ENCODE data around the gene TMEM236. TPM values are rescaled to one million over a fixed set of nuclear protein-coding genes. Genes with fewer than 3 reads are reported as not detected.

Gene TMEM236
- total RNA-seq, 1 experiment from 2014 or later, result 0.07 TPM

- Histone ChIP-seq H4K20me1 (ENCODE audit: insufficient read depth) (no peaks in the 10 kb centered on the region), H3K9me2 (ENCODE audit: insufficient read depth) (no peaks in the 10 kb centered on the region), H3K9me3 (ENCODE audit: control insufficient read depth in 1 of 2, insufficient read depth in 1 of 2, low read depth in 1 of 2, low read length in 2 of 2) (no peaks in the 10 kb centered on the region), H3K36me3 (ENCODE audit: control insufficient read depth in 1 of 2, insufficient read depth in 2 of 2, low read length in 2 of 2) (no peaks in the 10 kb centered on the region), H3K4me3 (replicated peaks in 1 of 2; ENCODE audit: low read depth in 1 of 2, low read length in 2 of 2) (no peak overlapping the region), H3K79me2 (ENCODE audit: insufficient read depth, low read length) (no peaks in the 10 kb centered on the region), H3K9ac (ENCODE audit: low read length) (no peak overlapping the region), H3K27me3 (ENCODE audit: insufficient read depth, low read length) (no peaks in the 10 kb centered on the region), H3K4me1 (ENCODE audit: control insufficient read depth in 1 of 2, insufficient read depth in 2 of 2, low read length in 2 of 2) (no peaks in the 10 kb centered on the region), H3K4me2 (ENCODE audit: low read length) (no peak overlapping the region), H2AFZ (ENCODE audit: low read depth, low read length, poor library complexity, severe bottlenecking) (no peak overlapping the region), H3K27ac (ENCODE audit: low read depth, low read length) (no peak overlapping the region)
- intact Hi-C loops (cut with micrococcal nuclease), result loop anchor here (5.0 kb wide), 1 partner anchor 62 kb away; no protein-coding TSS in a partner anchor
- TF ChIP-seq SP1 (IDR thresholded peaks at IDR 0.05; ENCODE audit: low read depth) (no peak), FOSL1 (IDR thresholded peaks at IDR 0.05; ENCODE audit: low read depth) (no peak), RAD21 (IDR thresholded peaks at IDR 0.05; ENCODE audit: low read depth) (no peak), POLR2AphosphoS5 (IDR thresholded peaks at IDR 0.05; ENCODE audit: low read depth, low read length) (no peak), ZNF274 (IDR thresholded peaks at IDR 0.05; ENCODE audit: low read depth, low read length) (no peak), SIN3A (IDR thresholded peaks at IDR 0.05; ENCODE audit: low read depth) (no peak), YY1 (IDR thresholded peaks at IDR 0.05; ENCODE audit: extremely low read depth, insufficient replicate concordance, low read depth, low read length) (no peak), ATF3 (IDR thresholded peaks at IDR 0.05) (no peak), EZH2phosphoT487 (IDR thresholded peaks at IDR 0.05; ENCODE audit: borderline replicate concordance) (no peak), CEBPB (IDR thresholded peaks at IDR 0.05; ENCODE audit: low read depth) (no peak), SRF (IDR thresholded peaks at IDR 0.05; ENCODE audit: low read depth) (no peak), CBX3 (IDR thresholded peaks at IDR 0.05; ENCODE audit: low read depth) (no peak), CTCF (IDR thresholded peaks at IDR 0.05 in 2 of 3, conservative IDR thresholded peaks at IDR 0.05 in 1 of 3; ENCODE audit: borderline replicate concordance in 1 of 3, insufficient read depth in 1 of 3, low read depth in 2 of 3, low read length in 2 of 3) (no peak), MAX (IDR thresholded peaks at IDR 0.05) (no peak), TCF7L2 (IDR thresholded peaks at IDR 0.05; ENCODE audit: borderline replicate concordance, extremely low read depth, insufficient read depth, insufficient read length) (no peak), POLR2A (IDR thresholded peaks at IDR 0.05; ENCODE audit: borderline replicate concordance, extremely low read depth, insufficient read depth, insufficient read length) (no peak), JUND (IDR thresholded peaks at IDR 0.05) (no peak), ZFX (IDR thresholded peaks at IDR 0.05) (no peak)
- no TSS peak for BruUV-seq (replicated peaks)
- ChIA-PET POLR2A (no interaction called here), CTCF (no interaction called here), RAD21 (ENCODE audit: low non-redundant PET in 1 of 2, low total read pairs in 2 of 2, uncharacterized antibody in 2 of 2, unreplicated experiment in 2 of 2) (no interaction called here)
- DNase-seq (ENCODE audit: low read depth, low spot score), result no peak
- no peak for ATAC-seq
Observed at GRCh38 chr10:17814973-17815372, 63.0 kb downstream of the TMEM236 start.

Data from HCT116 (cell line).